ENCODE data around the gene ANXA2. TPM values are rescaled to one million over a fixed set of nuclear protein-coding genes. Genes with fewer than 3 reads are reported as not detected.
A peak's percentile ranks its signal among the peaks of the same experiment; 100 is the strongest.

The ANXA2 gene
- polyA plus RNA-seq, 1 of the 3 experiments (the other 2 are of a cell fraction), result 4,669 TPM

DNA sequence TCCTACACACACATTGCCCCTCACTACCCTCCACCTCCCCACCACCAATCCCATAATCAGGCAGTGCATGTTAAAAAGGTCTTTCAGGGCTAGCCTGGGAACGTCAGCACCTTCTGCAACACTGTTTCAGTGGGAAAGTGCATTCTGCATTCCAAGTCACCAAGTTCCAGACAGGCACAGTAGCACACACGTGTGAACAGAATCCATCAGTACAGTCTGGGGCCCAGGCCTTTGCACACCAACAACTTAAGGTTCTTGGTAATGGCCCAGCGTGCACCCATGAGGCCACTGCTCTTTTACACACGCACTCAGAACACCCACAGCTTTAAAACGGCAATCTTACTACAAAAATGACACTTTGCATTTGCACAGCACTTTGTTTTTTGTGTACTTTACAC, 1.2 kb downstream of the ANXA2 start:
- WGBS (ENCODE audit: low lambda C conversion rate), result 11% methylated on average over 5 of the region's 5 CpGs
- H3K4me2 ChIP-seq, result peak overlapping the region; percentile 95
- peak overlapping the region; percentile 76 to 99; a peak in 3 of 4 replicates for H3K27ac ChIP-seq (ENCODE audit: low read depth in 2 of 2, low read length in 1 of 2)
- H3K4me1 ChIP-seq (ENCODE audit: control insufficient read depth in 1 of 2, insufficient read depth in 2 of 2, low read depth in 1 of 2, low read length in 1 of 2), result peaks cover 11 to 56% of the 10 kb centered on the region in 2 experiments
- H3K36me3 ChIP-seq (replicated peaks in 1 of 2; ENCODE audit: control insufficient read depth in 1 of 2, insufficient read depth in 2 of 2, low read length in 1 of 2), result peaks cover 14 to 45% of the 10 kb centered on the region in 2 experiments
- no peak overlapping the region for H2AFZ ChIP-seq (ENCODE audit: low read depth)
- peaks cover 55% of the 10 kb centered on the region for H4K20me1 ChIP-seq (ENCODE audit: insufficient read depth)
- peak overlapping the region; percentile 62 to 95 for H3K4me3 ChIP-seq (ENCODE audit: low read depth in 2 of 2, low read length in 1 of 2)
- H3K9me2 ChIP-seq, result no peaks in the 10 kb centered on the region
- H3K9me3 ChIP-seq, result no peaks in the 10 kb centered on the region
- no peaks in the 10 kb centered on the region for H3K27me3 ChIP-seq (ENCODE audit: insufficient read depth)
- peaks cover 78% of the 10 kb centered on the region for H3K79me2 ChIP-seq (ENCODE audit: insufficient read depth)
- no peak for DNase-seq
- peaks cover 68% of the 10 kb centered on the region for H3F3A ChIP-seq (replicated peaks; ENCODE audit: insufficient read depth)
- POLR2A ChIA-PET, result no interaction called here
- TF ChIP-seq EZH2phosphoT487 (IDR thresholded peaks at IDR 0.05; ENCODE audit: borderline replicate concordance, low read depth) (no peak), POLR2AphosphoS5 (IDR thresholded peaks at IDR 0.05; ENCODE audit: low read depth, low read length) (peak; percentile 48; the same call in 1 of the 2 replicates), TAF1 (IDR thresholded peaks at IDR 0.05; ENCODE audit: borderline replicate concordance, low read depth, low read length) (0 out of 2 replicates have a peak, but pooled peaks have one; percentile 5), ELF1 (IDR thresholded peaks at IDR 0.05) (no peak), FOXM1 (IDR thresholded peaks at IDR 0.05; ENCODE audit: low read depth) (0 out of 2 replicates have a peak, but pooled peaks have one; percentile 27), SIN3A (IDR thresholded peaks at IDR 0.05; ENCODE audit: borderline replicate concordance, low read depth, low read length) (peak; percentile 58; the same call in 1 of the 2 replicates), MEF2A (IDR thresholded peaks at IDR 0.05; ENCODE audit: borderline replicate concordance, low read depth) (no peak)
- H3K9ac ChIP-seq, result peak overlapping the region; percentile 99
- CTCF ChIA-PET, result no interaction called here

GRCh38 chr15:60396100-60396499, 1.7 kb downstream of the ANXA2 start:
- no peak for TF ChIP-seq RCOR1 (IDR thresholded peaks at IDR 0.05; ENCODE audit: low read length)
- 0 out of 2 replicates have a peak, but pooled peaks have one; percentile 9 for TF ChIP-seq TAF1 (IDR thresholded peaks at IDR 0.05; ENCODE audit: borderline replicate concordance, low read depth, low read length)
- TF ChIP-seq MAX (IDR thresholded peaks at IDR 0.05; ENCODE audit: low read depth), result no peak; the same call in 1 of the 2 replicates
- peaks cover 70% of the 10 kb centered on the region for H3F3A ChIP-seq (replicated peaks; ENCODE audit: insufficient read depth)
- H3K79me2 ChIP-seq (ENCODE audit: insufficient read depth), result peaks cover 81% of the 10 kb centered on the region
- ChIA-PET CTCF (no interaction called here), POLR2A (no interaction called here)
- peak overlapping the region; percentile 62 to 95; a peak in 3 of 4 replicates for H3K4me3 ChIP-seq (ENCODE audit: low read depth in 2 of 2, low read length in 1 of 2)
- peak overlapping the region; percentile 99 for H3K9ac ChIP-seq
- peak overlapping the region; percentile 95 for H3K4me2 ChIP-seq
- no peak for DNase-seq
- 15% methylated on average over 12 of the region's 12 CpGs for WGBS (ENCODE audit: low lambda C conversion rate)
- no peaks in the 10 kb centered on the region for H3K9me2 ChIP-seq
- H2AFZ ChIP-seq (ENCODE audit: low read depth), result no peak overlapping the region
- peaks cover 59% of the 10 kb centered on the region for H4K20me1 ChIP-seq (ENCODE audit: insufficient read depth)
- H3K36me3 ChIP-seq (replicated peaks in 1 of 2; ENCODE audit: control insufficient read depth in 1 of 2, insufficient read depth in 2 of 2, low read length in 1 of 2), result peaks cover 14 to 48% of the 10 kb centered on the region in 2 experiments
- H3K9me3 ChIP-seq, result no peaks in the 10 kb centered on the region
- H3K4me1 ChIP-seq (ENCODE audit: control insufficient read depth in 1 of 2, insufficient read depth in 2 of 2, low read depth in 1 of 2, low read length in 1 of 2), result peaks cover 11 to 56% of the 10 kb centered on the region in 2 experiments
- no peaks in the 10 kb centered on the region for H3K27me3 ChIP-seq (ENCODE audit: insufficient read depth)
- H3K27ac ChIP-seq (ENCODE audit: low read depth in 2 of 2, low read length in 1 of 2), result peak overlapping the region; percentile 76 to 99; a peak in 3 of 4 replicates

DNA sequence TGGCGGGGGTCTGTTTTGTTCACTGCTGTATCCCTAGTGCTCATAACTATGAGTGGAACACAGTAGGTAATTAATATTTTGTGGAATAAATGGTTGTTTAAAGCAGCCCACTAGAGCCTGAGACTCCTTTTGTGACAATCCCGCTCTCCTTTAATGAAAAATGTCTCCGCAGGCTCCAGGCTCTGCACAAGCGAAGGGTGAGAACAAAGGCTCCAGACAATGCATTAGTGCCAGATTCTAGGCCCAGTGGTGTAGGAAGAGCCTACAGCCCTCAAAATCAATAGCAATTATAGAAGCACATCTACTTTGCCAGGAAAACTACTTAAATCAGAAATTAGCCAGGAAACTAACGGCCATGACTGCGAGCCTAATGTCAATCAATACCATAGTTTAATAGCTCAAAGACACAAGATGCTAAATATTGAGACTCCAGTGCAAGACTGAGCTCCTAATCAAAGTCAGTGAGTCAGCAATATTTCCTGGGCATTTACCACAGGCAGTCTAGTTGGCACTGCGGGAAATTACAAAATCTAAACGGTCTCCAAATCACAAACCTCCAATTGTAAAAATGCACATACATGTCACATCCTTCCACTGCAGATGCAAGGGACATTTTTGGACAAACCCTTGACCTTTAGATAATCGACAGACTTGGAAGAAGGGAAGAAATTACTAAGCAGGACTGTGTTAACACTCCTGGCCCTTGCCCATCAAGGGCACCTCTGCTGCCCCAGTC, 2.3 kb downstream of the ANXA2 start:
- H3K9ac ChIP-seq, result peak overlapping the region; percentile 99
- CTCF ChIA-PET, result interaction anchor here (1.1 kb wide), 1 partner anchor 32 kb away, joined by 3 read pairs; no protein-coding TSS in a partner anchor
- H3K27ac ChIP-seq (ENCODE audit: low read depth in 2 of 2, low read length in 1 of 2), result peak overlapping the region; percentile 76 to 99; a peak in 3 of 4 replicates
- H3K27me3 ChIP-seq (ENCODE audit: insufficient read depth), result no peaks in the 10 kb centered on the region
- H3K79me2 ChIP-seq (ENCODE audit: insufficient read depth), result peaks cover 81% of the 10 kb centered on the region
- H3K4me2 ChIP-seq, result peak overlapping the region; percentile 95
- H3K9me3 ChIP-seq, result no peaks in the 10 kb centered on the region
- H2AFZ ChIP-seq (ENCODE audit: low read depth), result no peak overlapping the region
- H3K9me2 ChIP-seq, result no peaks in the 10 kb centered on the region
- peaks cover 15 to 55% of the 10 kb centered on the region in 2 experiments for H3K36me3 ChIP-seq (replicated peaks in 1 of 2; ENCODE audit: control insufficient read depth in 1 of 2, insufficient read depth in 2 of 2, low read length in 1 of 2)
- peaks cover 74% of the 10 kb centered on the region for H3F3A ChIP-seq (replicated peaks; ENCODE audit: insufficient read depth)
- peak overlapping the region; percentile 62 to 95; a peak in 3 of 4 replicates for H3K4me3 ChIP-seq (ENCODE audit: low read depth in 2 of 2, low read length in 1 of 2)
- POLR2A ChIA-PET, result no interaction called here
- no peak for DNase-seq
- WGBS (ENCODE audit: low lambda C conversion rate), result 39% methylated on average over 9 of the region's 9 CpGs
- peaks cover 66% of the 10 kb centered on the region for H4K20me1 ChIP-seq (ENCODE audit: insufficient read depth)
- peaks cover 11 to 56% of the 10 kb centered on the region in 2 experiments for H3K4me1 ChIP-seq (ENCODE audit: control insufficient read depth in 1 of 2, insufficient read depth in 2 of 2, low read depth in 1 of 2, low read length in 1 of 2)
- no peak for TF ChIP-seq FOXM1 (IDR thresholded peaks at IDR 0.05; ENCODE audit: low read depth)
- TF ChIP-seq FOSL2 (IDR thresholded peaks at IDR 0.05; ENCODE audit: borderline replicate concordance, low read depth), result no peak
- TF ChIP-seq RFX5 (IDR thresholded peaks at IDR 0.05; ENCODE audit: low read length), result no peak
- TF ChIP-seq JUND (IDR thresholded peaks at IDR 0.05), result no peak
- TF ChIP-seq EZH2phosphoT487 (IDR thresholded peaks at IDR 0.05; ENCODE audit: borderline replicate concordance, low read depth), result no peak
- TF ChIP-seq MEF2A (IDR thresholded peaks at IDR 0.05; ENCODE audit: borderline replicate concordance, low read depth), result no peak
- no peak for TF ChIP-seq RXRA (IDR thresholded peaks at IDR 0.05; ENCODE audit: borderline replicate concordance, low read depth)
- TF ChIP-seq TAF1 (IDR thresholded peaks at IDR 0.05; ENCODE audit: borderline replicate concordance, low read depth, low read length), result no peak; the same call in 1 of the 2 replicates
- TF ChIP-seq, protein P1, sequence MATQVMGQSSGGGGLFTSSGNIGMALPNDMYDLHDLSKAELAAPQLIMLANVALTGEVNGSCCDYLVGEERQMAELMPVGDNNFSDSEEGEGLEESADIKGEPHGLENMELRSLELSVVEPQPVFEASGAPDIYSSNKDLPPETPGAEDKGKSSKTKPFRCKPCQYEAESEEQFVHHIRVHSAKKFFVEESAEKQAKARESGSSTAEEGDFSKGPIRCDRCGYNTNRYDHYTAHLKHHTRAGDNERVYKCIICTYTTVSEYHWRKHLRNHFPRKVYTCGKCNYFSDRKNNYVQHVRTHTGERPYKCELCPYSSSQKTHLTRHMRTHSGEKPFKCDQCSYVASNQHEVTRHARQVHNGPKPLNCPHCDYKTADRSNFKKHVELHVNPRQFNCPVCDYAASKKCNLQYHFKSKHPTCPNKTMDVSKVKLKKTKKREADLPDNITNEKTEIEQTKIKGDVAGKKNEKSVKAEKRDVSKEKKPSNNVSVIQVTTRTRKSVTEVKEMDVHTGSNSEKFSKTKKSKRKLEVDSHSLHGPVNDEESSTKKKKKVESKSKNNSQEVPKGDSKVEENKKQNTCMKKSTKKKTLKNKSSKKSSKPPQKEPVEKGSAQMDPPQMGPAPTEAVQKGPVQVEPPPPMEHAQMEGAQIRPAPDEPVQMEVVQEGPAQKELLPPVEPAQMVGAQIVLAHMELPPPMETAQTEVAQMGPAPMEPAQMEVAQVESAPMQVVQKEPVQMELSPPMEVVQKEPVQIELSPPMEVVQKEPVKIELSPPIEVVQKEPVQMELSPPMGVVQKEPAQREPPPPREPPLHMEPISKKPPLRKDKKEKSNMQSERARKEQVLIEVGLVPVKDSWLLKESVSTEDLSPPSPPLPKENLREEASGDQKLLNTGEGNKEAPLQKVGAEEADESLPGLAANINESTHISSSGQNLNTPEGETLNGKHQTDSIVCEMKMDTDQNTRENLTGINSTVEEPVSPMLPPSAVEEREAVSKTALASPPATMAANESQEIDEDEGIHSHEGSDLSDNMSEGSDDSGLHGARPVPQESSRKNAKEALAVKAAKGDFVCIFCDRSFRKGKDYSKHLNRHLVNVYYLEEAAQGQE (IDR thresholded peaks at IDR 0.05; ENCODE audit: low read depth, low read length), result no peak
- TF ChIP-seq GATA2 (CRISPR knock-in tag; IDR thresholded peaks at IDR 0.05), result no peak
- TF ChIP-seq RCOR1 (IDR thresholded peaks at IDR 0.05; ENCODE audit: low read length), result no peak
- no peak for TF ChIP-seq NFIC (IDR thresholded peaks at IDR 0.05; ENCODE audit: borderline replicate concordance)
- TF ChIP-seq GABPA (IDR thresholded peaks at IDR 0.05; ENCODE audit: low read depth), result no peak
